Common myeloid progenitor, CD34-positive (primary cell): ENCODE data around the gene NFKBIZ.

Experiments used
- CTCF ChIA-PET: fragments of 350-600 bp; sonication (Branson Sonifier 250); formaldehyde crosslinking; loops from one replicate; lab custom pipeline; 2021; ENCODE audit warnings: antibody characterized with exemption; lab: Charles Lee
- POLR2A ChIA-PET: fragments of 350-600 bp; sonication (Branson Sonifier 250); formaldehyde crosslinking; loops from one replicate; lab custom pipeline; 2021; ENCODE audit warnings: antibody characterized with exemption; lab: Charles Lee
- DNase-seq, 3 donors: peaks; one replicate each; pipeline versions ENCODE4 v3.0.0 to v3.0.0-alpha.2; 2013
- H3K27ac ChIP-seq, 2 experiments: 1 replicate in 1 of 2; 2 replicates in 1 of 2; pipeline ENCODE4 v1.7.0; 2013; ENCODE audit warnings: inconsistent platforms in 2 of 2, low read length in 2 of 2, mild to moderate bottlenecking in 2 of 2, low read depth in 1 of 2, moderate library complexity in 1 of 2; ENCODE audit not compliant: severe bottlenecking in 2 of 2, insufficient read depth in 1 of 2, poor library complexity in 1 of 2
- H3K27me3 ChIP-seq, 5 experiments: replicated peaks in 2 of 5; 1 replicate in 3 of 5; 2 replicates in 2 of 5; pipeline versions ENCODE4 v1.6.1 to v1.7.0; 2013; ENCODE audit warnings: low read length in 4 of 5, mild to moderate bottlenecking in 2 of 5, moderate library complexity in 2 of 5, inconsistent platforms in 1 of 5; ENCODE audit not compliant: insufficient read depth in 5 of 5, control insufficient read depth in 4 of 5
- H3K36me3 ChIP-seq, 4 experiments: 1 replicate in 2 of 4; 2 replicates in 2 of 4; pipeline versions ENCODE4 v1.6.1 to v1.7.0; 2013; ENCODE audit warnings: low read length in 3 of 4, control low read depth in 1 of 4, mild to moderate bottlenecking in 1 of 4; ENCODE audit not compliant: control insufficient read depth in 4 of 4, insufficient read depth in 4 of 4
- H3K4me1 ChIP-seq, 4 experiments: 1 replicate in 3 of 4; 2 replicates in 1 of 4; pipeline versions ENCODE4 v1.6.1 to v1.7.1; 2013; ENCODE audit warnings: low read length in 3 of 4, mild to moderate bottlenecking in 3 of 4, control low read depth in 1 of 4, inconsistent platforms in 1 of 4, moderate library complexity in 1 of 4; ENCODE audit not compliant: control insufficient read depth in 4 of 4, insufficient read depth in 4 of 4; ENCODE audit errors: control extremely low read depth in 1 of 4
- H3K4me3 ChIP-seq, 7 experiments: 1 replicate in 4 of 7; 2 replicates in 3 of 7; pipeline versions ENCODE4 v1.5.1 to v1.7.0; 2013; ENCODE audit warnings: mild to moderate bottlenecking in 7 of 7, low read length in 6 of 7, moderate library complexity in 6 of 7, inconsistent platforms in 2 of 7, low read depth in 2 of 7, control low read depth in 1 of 7; ENCODE audit not compliant: insufficient read depth in 4 of 7, control insufficient read depth in 1 of 7; ENCODE audit errors: extremely low read depth in 1 of 7
- H3K9me3 ChIP-seq, 5 experiments: 1 replicate in 4 of 5; 2 replicates in 1 of 5; pipeline versions ENCODE4 v1.6.1 to v1.7.1; 2013; ENCODE audit warnings: low read length in 4 of 5, mild to moderate bottlenecking in 2 of 5, inconsistent platforms in 1 of 5, low read depth in 1 of 5, moderate library complexity in 1 of 5; ENCODE audit not compliant: control insufficient read depth in 4 of 5, insufficient read depth in 2 of 5; ENCODE audit errors: control extremely low read depth in 1 of 5
- WGBS: methylation state at CpG from one replicate; pipeline ENCODE4 v1.1.5; 2013; ENCODE audit not compliant: insufficient coverage; 5-methylcytosine and 5-hydroxymethylcytosine counted together

Gene NFKBIZ

GRCh38 chr3:101867996-101868395 lies 18.7 kb downstream of the NFKBIZ start:
- Histone ChIP-seq H3K36me3 (peaks cover 0 to 3% (median 3%) of the 10 kb centered on the region in 4 experiments), H3K4me1 (no peaks in the 10 kb centered on the region), H3K4me3 (no peak overlapping the region), H3K27me3 (no peaks in the 10 kb centered on the region), H3K27ac (no peak overlapping the region), H3K9me3 (no peaks in the 10 kb centered on the region)
- no CpG with 5 or more reads among the region's 2 CpGs for WGBS
- ChIA-PET CTCF (interaction anchor here (0.7 to 1.7 kb wide), 6 partner anchors 8 to 358 kb away, joined by 3 to 5 read pairs (median 3); no protein-coding TSS in a partner anchor), POLR2A (no interaction called here)
- no peak for DNase-seq

- ChIA-PET POLR2A (no interaction called here), CTCF (interaction anchor here (1.0 to 1.3 kb wide), 2 partner anchors 11 to 356 kb away, joined by 3 to 4 read pairs; no protein-coding TSS in a partner anchor)
- no peak overlapping the region for H3K4me3 ChIP-seq
- no peaks in the 10 kb centered on the region for H3K4me1 ChIP-seq
- H3K27me3 ChIP-seq, result no peaks in the 10 kb centered on the region
- no peaks in the 10 kb centered on the region for H3K9me3 ChIP-seq
- H3K27ac ChIP-seq, result no peak overlapping the region
- peak in 1 of 3 donors; percentile 28 for DNase-seq
- WGBS, result 100% methylated on average over 2 of the region's 12 CpGs
- H3K36me3 ChIP-seq, result peaks cover 0 to 3% (median 1%) of the 10 kb centered on the region in 4 experiments
Observed at GRCh38 chr3:101868534-101869464, 19.5 kb downstream of the NFKBIZ start.

GRCh38 chr3:101870138-101870537 lies 20.8 kb downstream of the NFKBIZ start:
- ChIA-PET CTCF (interaction anchor here (0.9 to 2.5 kb wide), 4 partner anchors 9 to 355 kb away, joined by 3 to 6 read pairs (median 4); no protein-coding TSS in a partner anchor), POLR2A (no interaction called here)
- Histone ChIP-seq H3K36me3 (no peaks in the 10 kb centered on the region), H3K4me3 (no peak overlapping the region), H3K9me3 (no peaks in the 10 kb centered on the region), H3K27me3 (no peaks in the 10 kb centered on the region), H3K4me1 (no peaks in the 10 kb centered on the region), H3K27ac (no peak overlapping the region)
- DNase-seq, result no peak
- WGBS, result 100% methylated on average over 2 of the region's 5 CpGs

- no CpG with 5 or more reads among the region's 2 CpGs for WGBS
- H3K36me3 ChIP-seq, result no peaks in the 10 kb centered on the region
- CTCF ChIA-PET, result interaction anchor here (0.9 kb wide), 1 partner anchor 10 kb away, joined by 3 read pairs; no protein-coding TSS in a partner anchor
- H3K4me3 ChIP-seq, result no peak overlapping the region
- POLR2A ChIA-PET, result no interaction called here
- peak in 1 of 3 donors; percentile 41 for DNase-seq
- H3K4me1 ChIP-seq, result no peaks in the 10 kb centered on the region
- H3K27ac ChIP-seq, result no peak overlapping the region
- H3K9me3 ChIP-seq, result no peaks in the 10 kb centered on the region
- H3K27me3 ChIP-seq, result no peaks in the 10 kb centered on the region
Observed at GRCh38 chr3:101873619-101874018, 24.3 kb downstream of the NFKBIZ start.

- Histone ChIP-seq H3K27ac (no peak overlapping the region), H3K36me3 (no peaks in the 10 kb centered on the region), H3K27me3 (no peaks in the 10 kb centered on the region), H3K9me3 (no peaks in the 10 kb centered on the region), H3K4me1 (peaks cover 11 to 18% (median 15%) of the 10 kb centered on the region in 4 experiments), H3K4me3 (no peak overlapping the region)
- 58% methylated on average over 6 of the region's 8 CpGs for WGBS
- DNase-seq, result no peak
- POLR2A ChIA-PET, result no interaction called here
- CTCF ChIA-PET, result interaction anchor here (0.8 to 1.2 kb wide), 3 partner anchors 9 to 22 kb away, joined by 3 read pairs; no protein-coding TSS in a partner anchor
Observed at GRCh38 chr3:101876142-101876541, 26.8 kb downstream of the NFKBIZ start.

GRCh38 chr3:101878589-101878988 lies 29.3 kb downstream of the NFKBIZ start:
- WGBS, result no CpG with 5 or more reads among the region's 2 CpGs
- Histone ChIP-seq H3K4me1 (peaks cover 11 to 20% (median 15%) of the 10 kb centered on the region in 4 experiments), H3K9me3 (no peaks in the 10 kb centered on the region), H3K27me3 (no peaks in the 10 kb centered on the region), H3K27ac (no peak overlapping the region), H3K4me3 (no peak overlapping the region), H3K36me3 (no peaks in the 10 kb centered on the region)
- POLR2A ChIA-PET, result no interaction called here
- CTCF ChIA-PET, result no interaction called here
- no peak for DNase-seq

- 86% methylated on average over 1 of the region's 2 CpGs for WGBS
- Histone ChIP-seq H3K27ac (no peak overlapping the region), H3K4me3 (no peak overlapping the region), H3K27me3 (no peaks in the 10 kb centered on the region), H3K36me3 (no peaks in the 10 kb centered on the region), H3K4me1 (peaks cover 11 to 20% (median 15%) of the 10 kb centered on the region in 4 experiments), H3K9me3 (no peaks in the 10 kb centered on the region)
- no peak for DNase-seq
- POLR2A ChIA-PET, result no interaction called here
- CTCF ChIA-PET, result no interaction called here
Observed at GRCh38 chr3:101879102-101879501, 29.8 kb downstream of the NFKBIZ start.
